DND-41 (cell line): ENCODE measurements around the gene TBC1D7.

Source experiments
- ATAC-seq: fragments of 200-7000 bp; cut with Tn5 transposase; 3 replicates; pipeline ENCODE4 v1.9.1; 2021; ENCODE audit warnings: low read depth; ENCODE audit not compliant: insufficient read depth
- DNase-seq: peaks from one replicate; pipeline ENCODE4 v3.0.0-alpha.2; 2020
- H2AFZ ChIP-seq: 2 replicates; pipeline ENCODE4 v1.6.0; 2012; ENCODE audit warnings: low read depth, low read length
- H3K27ac ChIP-seq: 2 replicates; pipeline ENCODE4 v1.5.1; 2012; ENCODE audit warnings: low read length, inconsistent platforms
- H3K27me3 ChIP-seq: fragments of 200-600 bp; sonication (generic); 2 replicates; pipeline ENCODE4 v1.6.0; 2012; ENCODE audit warnings: low read length, mild to moderate bottlenecking, inconsistent platforms; ENCODE audit not compliant: insufficient read depth, poor library complexity
- H3K36me3 ChIP-seq: 2 replicates; pipeline ENCODE4 v1.5.1; 2012; ENCODE audit warnings: low read length, inconsistent platforms; ENCODE audit not compliant: insufficient read depth
- H3K4me1 ChIP-seq: 2 replicates; pipeline ENCODE4 v1.5.1; 2012; ENCODE audit warnings: mild to moderate bottlenecking, low read length; ENCODE audit not compliant: insufficient read depth
- H3K4me2 ChIP-seq: 2 replicates; pipeline ENCODE4 v1.6.0; 2012; ENCODE audit warnings: mild to moderate bottlenecking, moderate library complexity, low read length, inconsistent platforms; ENCODE audit not compliant: insufficient read depth
- H3K4me3 ChIP-seq, 2 experiments: fragments of 200-600 bp in 1 of 2; shearing (Covaris generic) in 1 of 2; 2 replicates each; pipeline ENCODE4 v1.5.1; 2012 to 2016; ENCODE audit warnings: inconsistent platforms in 2 of 2, low read length in 2 of 2, mild to moderate bottlenecking in 2 of 2, low read depth in 1 of 2, moderate library complexity in 1 of 2
- H3K79me2 ChIP-seq: 2 replicates; pipeline ENCODE4 v1.6.0; 2012; ENCODE audit warnings: low read length, inconsistent platforms; ENCODE audit not compliant: insufficient read depth
- H3K9ac ChIP-seq: 2 replicates; pipeline ENCODE4 v1.6.0; 2012; ENCODE audit warnings: low read depth, mild to moderate bottlenecking, inconsistent platforms, low read length, moderate library complexity
- H3K9me3 ChIP-seq: 2 replicates; pipeline ENCODE4 v1.5.1; 2012; ENCODE audit warnings: low read length, moderate library complexity, mild to moderate bottlenecking, inconsistent platforms; ENCODE audit not compliant: insufficient read depth, severe bottlenecking
- H4K20me1 ChIP-seq: 2 replicates; pipeline ENCODE4 v1.6.0; 2012; ENCODE audit warnings: low read length; ENCODE audit not compliant: insufficient read depth
- EZH2 ChIP-seq: IDR thresholded peaks from 3 replicates; pipeline ENCODE4 v1.6.1; 2012; ENCODE audit warnings: borderline replicate concordance, low read depth, mild to moderate bottlenecking, moderate library complexity, low read length, inconsistent platforms; ENCODE audit not compliant: severe bottlenecking
- TF ChIP-seq, protein P1 (sequence below): IDR thresholded peaks from 2 replicates; pipeline ENCODE4 v1.5.1; 2012; ENCODE audit warnings: borderline replicate concordance, low read length, moderate library complexity, mild to moderate bottlenecking; ENCODE audit not compliant: poor library complexity, severe bottlenecking; ENCODE audit errors: extremely low read depth

Gene TBC1D7

GRCh38 chr6:13348334-13349113 lies 20.2 kb upstream of the TBC1D7 start:
- Histone ChIP-seq H3K4me3 (no peak overlapping the region), H3K4me2 (no peak overlapping the region), H2AFZ (no peak overlapping the region), H3K79me2 (no peaks in the 10 kb centered on the region), H3K27me3 (peaks cover 3% of the 10 kb centered on the region), H3K36me3 (no peaks in the 10 kb centered on the region), H3K4me1 (no peaks in the 10 kb centered on the region), H4K20me1 (no peaks in the 10 kb centered on the region), H3K9me3 (no peaks in the 10 kb centered on the region), H3K27ac (no peak overlapping the region), H3K9ac (no peak overlapping the region)
- ATAC-seq (no peak), DNase-seq (no peak)
- TF ChIP-seq EZH2, result no peak
- TF ChIP-seq, protein P1, sequence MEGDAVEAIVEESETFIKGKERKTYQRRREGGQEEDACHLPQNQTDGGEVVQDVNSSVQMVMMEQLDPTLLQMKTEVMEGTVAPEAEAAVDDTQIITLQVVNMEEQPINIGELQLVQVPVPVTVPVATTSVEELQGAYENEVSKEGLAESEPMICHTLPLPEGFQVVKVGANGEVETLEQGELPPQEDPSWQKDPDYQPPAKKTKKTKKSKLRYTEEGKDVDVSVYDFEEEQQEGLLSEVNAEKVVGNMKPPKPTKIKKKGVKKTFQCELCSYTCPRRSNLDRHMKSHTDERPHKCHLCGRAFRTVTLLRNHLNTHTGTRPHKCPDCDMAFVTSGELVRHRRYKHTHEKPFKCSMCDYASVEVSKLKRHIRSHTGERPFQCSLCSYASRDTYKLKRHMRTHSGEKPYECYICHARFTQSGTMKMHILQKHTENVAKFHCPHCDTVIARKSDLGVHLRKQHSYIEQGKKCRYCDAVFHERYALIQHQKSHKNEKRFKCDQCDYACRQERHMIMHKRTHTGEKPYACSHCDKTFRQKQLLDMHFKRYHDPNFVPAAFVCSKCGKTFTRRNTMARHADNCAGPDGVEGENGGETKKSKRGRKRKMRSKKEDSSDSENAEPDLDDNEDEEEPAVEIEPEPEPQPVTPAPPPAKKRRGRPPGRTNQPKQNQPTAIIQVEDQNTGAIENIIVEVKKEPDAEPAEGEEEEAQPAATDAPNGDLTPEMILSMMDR, result no peak

DNA sequence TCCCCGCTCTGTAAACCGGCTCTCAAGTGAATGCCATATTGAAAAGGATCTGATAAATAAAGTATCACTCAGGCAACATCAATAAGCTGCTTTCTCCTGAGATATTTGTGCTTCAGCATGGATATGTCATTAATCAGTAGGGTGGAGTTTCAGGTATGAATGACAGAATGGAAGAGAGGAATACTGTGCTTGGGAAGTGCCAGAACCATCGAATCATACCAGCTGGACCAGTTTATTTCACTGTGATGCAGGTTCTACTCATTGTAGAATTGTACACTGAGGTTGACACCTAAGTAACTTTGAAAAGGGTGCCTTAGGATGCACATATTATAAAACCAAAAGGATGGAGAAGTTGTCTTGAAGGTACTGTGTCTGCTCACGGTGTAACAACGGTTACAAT lies 17.9 kb upstream of the TBC1D7 start:
- Histone ChIP-seq H3K4me3 (no peak overlapping the region), H3K36me3 (no peaks in the 10 kb centered on the region), H3K9ac (no peak overlapping the region), H3K79me2 (no peaks in the 10 kb centered on the region), H3K4me1 (no peaks in the 10 kb centered on the region), H3K27me3 (peaks cover 3% of the 10 kb centered on the region), H4K20me1 (no peaks in the 10 kb centered on the region), H2AFZ (no peak overlapping the region), H3K27ac (no peak overlapping the region), H3K4me2 (no peak overlapping the region), H3K9me3 (no peaks in the 10 kb centered on the region)
- no peak for ATAC-seq
- no peak for DNase-seq
- TF ChIP-seq, protein P1, result no peak
- no peak for TF ChIP-seq EZH2

- ATAC-seq, result no peak
Measured at GRCh38 chr6:13342414-13343019, 14.2 kb upstream of the TBC1D7 start.

More at GRCh38 chr6:13342414-13343019, 14.2 kb upstream of the TBC1D7 start:
- H3K9me3 ChIP-seq, result no peaks in the 10 kb centered on the region
- H3K79me2 ChIP-seq, result no peaks in the 10 kb centered on the region
- peaks cover 3% of the 10 kb centered on the region for H3K27me3 ChIP-seq
- H2AFZ ChIP-seq, result no peak overlapping the region
- no peak for DNase-seq
- no peak overlapping the region for H3K27ac ChIP-seq
- H3K4me3 ChIP-seq, result no peak overlapping the region
- H4K20me1 ChIP-seq, result no peaks in the 10 kb centered on the region
- H3K4me2 ChIP-seq, result no peak overlapping the region
- no peaks in the 10 kb centered on the region for H3K36me3 ChIP-seq
- no peak overlapping the region for H3K9ac ChIP-seq
- TF ChIP-seq EZH2, result no peak
- TF ChIP-seq, protein P1, result no peak
- no peaks in the 10 kb centered on the region for H3K4me1 ChIP-seq
